HG02981 (cell line): ENCODE data around the gene SLK.

ENCODE experiments used
- ATAC-seq: cut with Tn5 transposase; IDR thresholded peaks from one replicate; pipeline ENCODE4 v1.9.1; 2021; ENCODE audit warnings: mild to moderate bottlenecking, moderate library complexity; ENCODE audit not compliant: unreplicated experiment

Gene SLK

GRCh38 chr10:103985726-103986125 is 18.8 kb downstream of the SLK start:
- ATAC-seq, result no peak

DNA sequence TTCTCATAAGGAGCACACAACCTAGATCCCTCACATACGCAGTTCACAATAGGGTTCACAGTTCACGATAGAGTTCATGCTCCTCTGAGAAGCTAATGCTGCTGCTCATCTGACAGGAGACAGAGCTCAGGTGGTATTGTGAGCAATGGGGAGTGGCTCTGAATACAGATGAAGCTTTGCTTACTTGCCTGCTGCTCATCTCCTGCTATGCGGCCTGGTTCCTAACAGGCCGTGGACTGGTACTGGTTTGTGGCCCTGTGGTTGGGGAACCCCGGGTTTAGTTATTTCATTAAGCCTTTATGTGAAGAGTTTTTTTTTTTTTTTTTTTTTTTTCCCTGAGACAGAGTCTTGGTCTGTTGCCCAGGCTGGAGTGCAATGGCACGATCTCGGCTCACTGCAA is 19.4 kb downstream of the SLK start:
- ATAC-seq, result no peak

- no peak for ATAC-seq
These were observed 23.2 kb downstream of the SLK start for GRCh38 chr10:103990121-103990520.

GRCh38 chr10:103990531-103990930 is 23.6 kb downstream of the SLK start:
- ATAC-seq, result no peak

DNA sequence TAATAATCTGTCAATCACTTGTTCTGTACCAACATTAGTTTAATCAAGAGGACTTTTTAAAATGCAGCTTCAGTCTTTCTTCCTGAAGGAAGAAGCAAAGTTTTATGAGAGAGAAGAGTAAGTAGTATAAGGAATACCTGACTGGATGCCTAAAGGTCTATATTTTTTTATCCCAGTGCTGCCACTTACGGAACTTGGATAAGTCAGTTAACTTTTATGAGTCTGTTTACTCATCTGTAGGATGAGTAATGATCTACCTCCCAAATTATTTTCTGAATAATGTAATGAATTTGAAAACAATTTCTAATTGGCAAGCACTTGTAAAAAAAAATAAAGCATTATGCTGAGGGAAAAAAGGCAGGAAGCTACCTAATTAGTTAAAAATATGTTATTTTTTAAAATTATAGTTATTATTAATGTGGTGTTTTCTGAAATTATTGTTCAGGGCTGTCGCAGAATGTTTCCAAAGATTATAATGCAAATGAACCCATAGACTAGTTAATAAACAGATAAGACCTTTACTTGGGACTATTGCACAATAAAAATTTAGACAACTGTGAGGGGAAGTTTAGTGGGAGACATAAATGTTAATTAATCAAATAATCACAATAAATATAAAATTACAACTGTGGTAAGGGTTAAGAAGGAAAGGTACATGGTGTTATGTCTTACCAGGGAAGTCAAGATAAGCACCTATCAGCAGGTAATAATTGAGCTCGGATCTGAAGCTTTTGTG is 24.6 kb downstream of the SLK start:
- ATAC-seq, result no peak

DNA sequence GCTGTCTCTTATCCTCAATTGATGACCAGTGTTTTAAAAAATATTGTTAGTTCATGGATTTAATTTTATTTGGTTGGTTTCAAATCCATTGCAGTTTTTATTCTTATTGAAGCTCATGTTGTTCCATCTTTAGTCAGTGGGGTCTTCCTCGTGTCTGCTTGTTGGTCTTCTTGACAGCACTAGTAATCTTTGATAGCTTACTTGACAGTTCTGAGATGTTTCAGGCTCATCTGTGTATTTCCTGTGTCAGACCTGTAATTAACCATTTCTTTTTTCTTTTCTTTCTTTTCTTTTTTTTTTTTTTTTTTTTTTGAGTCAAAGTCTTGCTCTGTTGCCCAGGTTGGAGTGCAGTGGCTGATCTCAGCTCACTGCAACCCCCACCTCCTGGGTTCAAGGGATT is 28.2 kb downstream of the SLK start:
- ATAC-seq, result no peak

DNA sequence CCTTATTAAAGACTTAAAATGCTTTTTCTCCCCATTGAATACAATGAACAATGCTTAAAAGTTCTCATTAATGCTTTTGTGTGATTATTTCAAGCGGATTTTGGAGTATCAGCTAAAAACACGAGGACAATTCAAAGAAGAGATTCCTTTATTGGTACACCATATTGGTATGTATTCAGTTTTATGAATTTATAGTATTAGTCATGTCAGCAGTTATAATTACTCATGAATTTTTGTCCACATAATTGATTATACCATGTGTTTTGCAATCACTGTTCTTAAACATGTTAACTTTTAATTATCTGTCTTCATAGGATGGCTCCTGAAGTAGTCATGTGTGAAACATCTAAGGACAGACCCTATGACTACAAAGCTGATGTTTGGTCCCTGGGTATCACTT is 31.9 kb downstream of the SLK start:
- ATAC-seq, result no peak

DNA sequence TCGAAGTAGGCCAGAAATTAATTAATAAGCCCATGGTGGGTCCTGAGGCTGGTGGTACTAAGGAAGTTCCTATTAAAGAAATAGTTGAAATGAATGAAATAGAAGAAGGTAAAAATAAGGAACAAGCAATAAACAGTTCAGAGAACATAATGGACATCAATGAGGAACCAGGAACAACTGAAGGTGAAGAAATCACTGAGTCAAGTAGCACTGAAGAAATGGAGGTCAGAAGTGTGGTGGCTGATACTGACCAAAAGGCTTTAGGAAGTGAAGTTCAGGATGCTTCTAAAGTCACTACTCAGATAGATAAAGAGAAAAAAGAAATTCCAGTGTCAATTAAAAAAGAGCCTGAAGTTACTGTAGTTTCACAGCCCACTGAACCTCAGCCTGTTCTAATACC is 36.0 kb downstream of the SLK start:
- no peak for ATAC-seq

DNA sequence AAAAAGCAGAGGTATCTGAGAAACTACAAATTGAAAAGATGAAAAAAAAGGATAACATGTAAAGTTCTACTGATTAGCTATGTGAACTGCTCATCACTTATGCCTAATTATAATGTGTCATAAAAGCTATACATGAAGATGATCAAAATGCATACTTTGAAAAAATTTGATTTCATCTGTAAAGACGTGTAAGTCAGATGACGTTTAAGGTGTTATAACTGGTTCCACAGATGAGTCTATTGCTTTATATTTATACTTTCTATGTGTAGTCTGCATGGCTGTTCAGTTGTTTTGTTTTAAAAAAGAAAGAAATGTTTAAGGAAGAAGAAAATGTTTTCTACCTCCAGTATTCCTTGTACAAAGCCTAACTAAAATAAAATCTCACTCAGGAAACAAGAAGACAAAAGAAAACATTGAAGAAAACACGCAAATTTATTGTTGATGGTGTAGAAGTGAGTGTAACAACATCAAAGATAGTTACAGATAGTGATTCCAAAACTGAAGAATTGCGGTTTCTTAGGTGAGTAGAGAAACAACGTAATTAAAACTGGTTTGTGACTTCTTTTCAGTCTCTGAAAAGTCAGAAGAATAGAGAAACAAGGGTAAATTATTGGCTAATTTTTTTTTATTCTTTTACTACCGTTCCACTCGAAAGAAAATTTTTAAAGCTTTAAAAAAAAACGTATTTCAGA is 38.4 kb downstream of the SLK start:
- no peak for ATAC-seq

DNA sequence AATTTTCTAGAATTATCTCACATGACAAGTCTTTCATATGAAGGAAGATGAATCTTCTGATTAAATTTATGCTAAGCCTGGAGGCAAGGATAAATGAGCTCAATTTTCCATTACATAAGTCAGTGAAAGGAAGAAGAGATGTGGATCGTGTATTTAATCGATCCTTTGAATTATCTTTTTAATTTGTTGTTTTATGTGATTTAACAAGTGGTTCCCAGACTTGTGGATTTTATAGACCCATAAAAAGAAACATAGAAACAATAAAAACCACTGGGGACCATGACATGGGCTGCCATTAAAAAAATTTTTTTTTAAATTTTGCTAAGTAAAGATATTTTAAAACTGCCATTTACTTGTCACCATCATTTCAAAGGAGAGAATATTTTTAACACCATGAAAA is 45.0 kb downstream of the SLK start:
- ATAC-seq, result no peak

GRCh38 chr10:104013489-104013888 is 46.5 kb downstream of the SLK start:
- ATAC-seq, result no peak

GRCh38 chr10:104014176-104014575 is 47.2 kb downstream of the SLK start:
- no peak for ATAC-seq

DNA sequence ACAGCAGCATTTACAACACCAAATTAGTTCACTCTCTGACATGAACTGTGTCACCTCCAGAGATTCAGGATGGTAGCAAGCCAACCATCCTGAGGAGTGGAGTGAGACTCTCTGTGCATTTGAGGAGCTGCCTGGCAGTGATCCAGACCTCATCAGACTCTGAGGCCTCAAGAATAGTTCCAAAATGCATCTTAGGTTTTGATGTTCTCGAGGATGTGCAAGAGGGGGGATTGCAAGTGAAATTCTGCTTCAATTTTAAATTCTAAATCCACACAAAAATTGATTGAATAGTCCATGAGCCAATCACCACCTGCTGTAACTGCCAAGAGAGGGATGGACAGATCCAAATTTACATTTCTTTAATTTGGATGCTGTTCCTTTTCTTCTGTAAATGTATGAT is 49.7 kb downstream of the SLK start:
- ATAC-seq, result no peak

- ATAC-seq, result no peak
These were observed 51.5 kb downstream of the SLK start for GRCh38 chr10:104018471-104018870.

- no peak for ATAC-seq
These were observed 53.1 kb downstream of the SLK start for GRCh38 chr10:104020020-104020419.

- ATAC-seq, result no peak
These were observed 54.3 kb downstream of the SLK start for GRCh38 chr10:104021246-104021645.

DNA sequence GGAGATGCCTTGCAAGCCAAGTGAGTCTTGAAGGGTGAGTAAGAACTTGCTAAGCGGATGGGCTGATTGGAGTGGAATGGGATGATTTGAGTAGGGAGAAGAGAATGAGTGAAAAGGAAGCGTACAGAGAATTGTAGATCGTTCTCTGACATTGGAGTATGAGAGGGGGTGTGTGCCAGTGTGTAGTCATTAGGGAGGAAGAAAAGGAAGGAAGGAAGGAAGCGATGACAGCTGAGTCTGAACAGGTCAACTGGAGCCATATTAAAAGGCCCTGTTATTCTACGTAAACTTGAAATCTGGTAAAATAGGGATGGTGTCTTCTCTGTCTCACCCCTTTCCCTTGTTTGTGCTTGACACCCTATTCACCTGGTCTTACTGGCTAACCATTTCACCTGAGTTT is 55.1 kb downstream of the SLK start:
- ATAC-seq, result no peak

DNA sequence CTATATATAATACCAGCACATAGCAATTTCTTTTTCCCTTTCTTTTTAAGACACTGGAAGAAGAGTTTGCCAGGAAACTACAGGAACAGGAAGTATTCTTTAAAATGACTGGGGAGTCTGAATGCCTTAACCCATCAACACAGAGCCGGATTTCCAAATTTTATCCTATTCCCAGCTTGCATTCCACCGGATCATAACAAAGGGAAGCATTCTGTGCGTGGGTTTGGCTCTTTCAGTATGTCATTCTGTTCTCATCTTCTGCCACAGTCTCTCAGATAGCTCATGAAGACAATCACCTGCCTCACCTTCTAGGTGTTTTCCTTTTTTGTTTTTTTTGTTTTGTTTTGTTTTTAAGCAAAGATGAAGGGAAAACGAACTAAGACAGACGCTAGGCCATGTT is 58.6 kb downstream of the SLK start:
- ATAC-seq, result no peak

- ATAC-seq, result no peak
These were observed 59.8 kb downstream of the SLK start for GRCh38 chr10:104026762-104027161.

GRCh38 chr10:104028146-104028545 is 61.2 kb downstream of the SLK start:
- ATAC-seq, result no peak

- no peak for ATAC-seq
These were observed 62.0 kb downstream of the SLK start for GRCh38 chr10:104028823-104029520.

DNA sequence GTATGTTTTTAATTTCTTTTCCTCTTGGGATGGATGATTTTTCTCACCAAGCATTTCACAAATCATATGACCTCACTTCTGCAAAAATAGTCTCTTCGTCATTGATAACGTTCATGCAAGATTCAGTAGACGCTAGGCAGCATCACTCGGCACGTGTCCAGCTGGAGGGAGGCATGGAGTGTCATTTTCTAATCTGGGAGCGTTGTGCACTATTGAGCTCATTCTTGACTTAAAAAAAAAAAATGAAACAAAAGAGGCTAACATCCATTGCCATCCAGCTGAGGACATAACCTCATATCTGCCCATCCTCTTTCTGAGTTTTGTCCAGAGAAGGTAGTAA is 62.6 kb downstream of the SLK start:
- no peak for ATAC-seq
